GM12891 (cell line): ENCODE measurements around the gene CEMP1.

Experiments
- DNase-seq: peaks from one replicate; pipeline ENCODE4 v3.0.0; 2011; ENCODE audit warnings: low spot score; ENCODE audit not compliant: insufficient read length
- FAIRE-seq: peaks from 2 replicates; lab custom pipeline; 2011; peaks lifted over from hg19 to GRCh38; lab: Jason Lieb, UNC
- PAX5 ChIP-seq: IDR thresholded peaks from 2 replicates; pipeline ENCODE4 v1.6.1; 2011; ENCODE audit warnings: low read length, moderate library complexity, mild to moderate bottlenecking; ENCODE audit not compliant: insufficient read depth, severe bottlenecking
- POLR2A ChIP-seq: IDR thresholded peaks from 2 replicates; pipeline ENCODE4 v1.6.1; 2011; ENCODE audit warnings: low read depth, low read length, control low read depth
- POLR2AphosphoS5 ChIP-seq: IDR thresholded peaks from 2 replicates; pipeline ENCODE4 v1.6.1; 2011; ENCODE audit warnings: low read depth, low read length, control low read depth
- POU2F2 ChIP-seq: IDR thresholded peaks from 2 replicates; pipeline ENCODE4 v1.6.1; 2011; ENCODE audit warnings: low read depth, mild to moderate bottlenecking, control low read depth, low read length, moderate library complexity
- SPI1 ChIP-seq: IDR thresholded peaks from 2 replicates; pipeline ENCODE4 v1.6.1; 2011; ENCODE audit warnings: low read depth, low read length, control low read depth
- TAF1 ChIP-seq: IDR thresholded peaks from 2 replicates; pipeline ENCODE4 v1.6.1; 2011; ENCODE audit warnings: low read depth, low read length, control low read depth

CEMP1 gene

GRCh38 chr16:2482249-2482648 is 49.0 kb downstream of the CEMP1 start:
- TF ChIP-seq POLR2AphosphoS5 (no peak), POU2F2 (no peak), POLR2A (no peak), PAX5 (no peak), SPI1 (no peak), TAF1 (no peak)
- DNase-seq (no peak), FAIRE-seq (no peak)

- DNase-seq: no peak
- no peak for TF ChIP-seq POU2F2
- no peak for TF ChIP-seq SPI1
- no peak for TF ChIP-seq POLR2A
- TF ChIP-seq POLR2AphosphoS5: no peak
- TF ChIP-seq TAF1: no peak
- TF ChIP-seq PAX5: no peak
- FAIRE-seq: no peak
Observed at GRCh38 chr16:2481676-2482075, 49.5 kb downstream of the CEMP1 start.

DNA sequence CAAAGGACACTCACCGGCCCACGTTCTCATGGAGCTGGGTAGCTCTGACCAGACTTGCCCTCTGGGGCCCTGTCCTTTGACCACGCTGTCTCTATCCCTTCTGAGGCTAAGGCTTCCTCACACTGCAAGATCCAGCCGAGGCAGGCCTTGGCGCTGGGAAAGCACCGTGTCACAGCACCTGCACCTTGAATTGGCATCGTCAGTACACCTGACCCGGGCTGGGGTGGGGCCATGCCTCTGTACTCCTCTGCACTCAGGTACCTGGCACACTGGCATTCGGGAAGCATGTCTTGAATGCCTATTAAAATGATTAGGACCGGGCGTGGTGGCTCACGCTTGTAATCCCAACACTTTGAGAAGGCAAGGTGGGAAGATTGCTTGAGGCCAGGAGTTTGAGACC is 50.3 kb downstream of the CEMP1 start:
- DNase-seq (no peak), FAIRE-seq (no peak)
- TF ChIP-seq SPI1: no peak
- TF ChIP-seq TAF1: no peak
- TF ChIP-seq POU2F2: no peak
